ENCODE measurements around the gene METTL3.
"Not testable (repeated sequence)": the region's sequence is repeated elsewhere in the genome, so short reads cannot be mapped to it uniquely, and the experiment has no call there.

Gene METTL3

DNA sequence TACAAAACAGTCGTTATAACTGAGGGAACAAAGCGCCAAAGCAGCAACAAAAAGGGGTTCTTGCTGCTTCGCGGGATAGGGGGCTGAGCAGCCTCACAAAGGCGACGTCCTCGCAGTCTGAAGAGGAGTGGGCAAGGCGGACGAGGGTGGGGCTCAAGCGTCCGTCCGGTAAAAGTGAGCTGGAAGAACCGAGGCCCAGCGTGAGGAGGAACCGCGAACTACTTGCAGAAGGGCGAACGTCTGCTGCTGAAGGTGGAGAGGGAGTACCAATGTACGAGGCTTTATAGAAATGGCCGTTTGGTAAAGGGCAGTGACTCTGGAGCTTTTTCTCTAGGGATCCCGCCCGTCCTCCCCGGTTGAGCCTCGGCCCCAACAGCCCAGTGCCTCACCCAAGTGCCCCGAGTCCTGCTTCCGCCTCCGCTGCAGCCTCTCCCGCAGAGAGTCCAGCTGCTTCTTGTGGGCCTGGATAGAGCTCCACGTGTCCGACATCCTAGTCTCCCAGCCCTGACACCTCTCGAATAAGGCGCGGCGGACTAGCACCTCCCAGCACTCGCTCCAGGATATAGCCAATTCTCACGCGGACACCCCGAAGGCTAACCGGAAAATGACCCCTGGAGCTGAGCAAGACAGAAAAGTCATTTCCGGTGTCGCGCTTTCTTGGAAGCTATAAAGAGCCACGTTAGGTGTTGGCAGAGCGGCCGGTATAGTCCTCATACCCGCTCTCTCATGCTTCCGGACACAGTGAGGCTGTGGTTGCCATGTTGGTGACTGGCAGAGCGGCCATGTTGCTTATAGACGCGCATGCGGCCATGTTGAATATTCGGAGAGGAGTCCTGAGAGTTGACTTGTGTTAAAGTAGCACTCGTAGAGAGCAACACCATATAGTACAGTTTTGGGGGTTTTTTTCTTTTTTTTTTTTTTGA, at the start of gene METTL3:
Gene METTL3, minus strand, starts transcription at position 606 of the 923 bp plus-strand sequence. Its CDS starts 117 bp downstream, at position 489.
- DNase-seq: peak; percentile 89

DNA sequence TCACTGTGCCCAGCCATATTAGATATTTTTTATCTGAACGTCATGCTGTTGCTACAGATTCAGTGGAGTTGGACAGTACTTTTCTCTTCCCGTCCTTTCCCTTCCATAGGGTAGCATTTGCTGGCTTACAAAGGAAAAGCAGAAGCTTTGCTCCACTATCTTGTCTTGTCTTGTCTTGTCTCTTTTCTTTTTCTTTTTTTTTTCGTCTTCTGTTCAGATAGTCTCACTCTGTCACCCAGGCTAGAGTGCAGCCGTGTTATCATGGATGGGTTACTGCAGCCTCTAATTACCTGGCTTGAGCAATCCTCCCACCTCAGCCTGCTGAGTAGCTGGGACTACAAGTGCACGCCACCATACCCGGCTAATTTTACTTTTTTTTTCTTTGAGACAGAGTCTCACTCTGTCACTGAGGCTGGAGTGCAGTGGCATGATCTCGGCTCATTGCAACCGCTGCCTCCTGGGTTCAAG, 47.6 kb upstream of the METTL3 start:
- DNase-seq: no peak

DNA sequence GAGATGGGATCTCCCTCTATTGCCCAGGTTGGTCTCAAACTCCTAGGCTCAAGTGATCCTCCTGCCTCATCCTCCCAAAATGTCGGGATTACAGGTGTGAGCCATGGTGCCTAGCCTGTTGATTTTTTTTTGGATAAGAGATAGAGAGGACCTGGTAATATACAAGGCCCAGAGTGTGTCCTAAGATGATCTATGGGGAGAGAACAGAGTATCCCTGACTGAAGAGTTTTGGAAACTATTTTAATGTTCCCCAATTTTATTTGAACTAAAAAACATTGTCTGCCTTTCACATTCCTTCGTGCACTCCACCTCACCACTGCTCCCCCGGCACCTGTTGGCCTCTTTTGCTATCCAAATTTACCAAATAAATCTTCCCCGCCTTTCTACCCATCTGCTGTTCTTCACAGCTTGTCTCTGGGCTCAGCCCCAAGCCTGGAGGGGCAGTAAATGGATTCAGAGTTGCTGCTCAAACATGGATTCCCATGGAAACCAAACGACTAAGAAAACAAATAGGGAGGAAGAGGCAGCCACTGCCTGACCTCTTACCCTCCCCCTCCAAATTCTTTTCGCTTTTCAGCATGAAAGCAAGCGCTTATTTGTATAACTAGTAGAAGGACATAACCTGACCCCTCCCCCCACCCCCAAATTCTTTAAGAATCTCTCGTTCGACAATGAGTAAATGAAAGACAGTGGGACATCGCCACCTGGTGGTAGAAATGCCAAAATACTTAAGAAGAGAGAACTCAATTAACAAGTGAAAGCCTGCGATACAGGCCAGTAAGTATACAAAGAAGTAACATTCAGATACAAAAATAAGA, 46.2 kb upstream of the METTL3 start:
- DNase-seq: peak; percentile 45

DNA sequence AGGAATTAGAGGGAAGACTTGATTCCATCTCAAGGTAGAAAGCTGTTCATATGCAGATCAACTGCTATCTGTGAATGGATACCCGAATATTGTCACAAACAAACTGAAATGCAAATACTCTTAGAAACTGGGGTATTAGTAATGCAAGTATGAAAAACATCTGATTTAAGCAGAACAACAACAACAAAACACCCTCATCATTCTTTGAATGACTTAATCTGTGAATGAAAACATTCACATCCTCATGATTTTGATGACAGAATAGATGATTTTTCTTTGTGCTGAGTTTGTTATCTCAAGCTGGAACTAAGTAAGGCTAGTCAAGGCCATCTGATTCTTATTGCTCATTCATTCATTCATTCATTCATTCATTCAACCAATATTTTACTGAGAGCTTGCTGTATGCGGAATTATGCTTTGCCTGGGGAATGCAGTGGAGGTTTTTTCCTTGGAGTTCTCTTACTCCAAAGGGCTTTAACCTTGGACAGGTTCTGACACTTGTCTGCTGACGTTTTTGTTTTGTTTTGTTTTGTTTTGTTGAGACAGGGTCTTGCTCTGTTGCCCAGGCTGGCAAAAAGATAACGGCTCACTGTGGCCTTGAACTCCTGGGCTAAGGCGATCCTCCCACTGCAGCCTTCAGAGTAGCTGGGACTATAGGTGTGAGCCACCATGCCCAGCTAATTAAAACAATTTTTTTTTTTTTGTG, 45.4 kb upstream of the METTL3 start:
- DNase-seq: no peak

DNA sequence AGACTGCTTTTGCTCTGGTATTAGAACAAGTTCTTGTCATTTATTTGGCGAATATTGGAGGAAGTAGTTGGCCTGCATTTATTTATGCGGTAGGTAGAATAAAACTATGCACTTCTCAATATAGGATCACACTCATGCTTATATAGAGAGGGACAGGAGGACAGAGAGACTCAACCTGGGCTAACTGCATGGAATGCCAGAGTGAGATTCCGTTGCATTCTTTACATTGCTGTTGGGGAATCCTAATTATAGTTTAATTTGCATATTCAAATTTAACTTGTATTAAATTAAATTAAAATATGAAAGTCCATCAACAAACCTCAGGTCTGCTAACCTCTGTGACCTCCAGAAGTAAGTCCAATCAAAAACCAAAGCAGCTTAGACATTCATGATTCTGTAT, 42.1 kb upstream of the METTL3 start:
- DNase-seq: no peak

DNA sequence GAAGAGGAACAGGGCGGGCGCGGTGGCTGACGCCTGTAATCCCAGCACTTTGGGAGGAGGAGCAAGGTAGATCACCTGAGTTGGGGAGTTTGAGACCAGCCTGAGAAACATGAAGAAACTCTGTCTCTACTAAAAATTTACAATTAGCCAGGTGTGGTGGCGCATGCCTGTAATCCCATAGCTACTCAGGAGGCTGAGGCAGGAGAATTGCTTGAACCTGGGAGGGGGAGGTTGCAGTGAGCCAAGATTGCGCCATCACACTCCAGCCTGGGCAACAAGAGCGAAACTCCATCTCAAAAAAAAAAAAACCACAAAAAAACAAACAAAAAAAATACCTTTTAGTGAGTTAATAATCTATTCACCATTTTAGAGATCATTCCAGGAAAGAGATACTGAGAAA, 33.4 kb upstream of the METTL3 start:
- not testable (repeated sequence) for DNase-seq

DNA sequence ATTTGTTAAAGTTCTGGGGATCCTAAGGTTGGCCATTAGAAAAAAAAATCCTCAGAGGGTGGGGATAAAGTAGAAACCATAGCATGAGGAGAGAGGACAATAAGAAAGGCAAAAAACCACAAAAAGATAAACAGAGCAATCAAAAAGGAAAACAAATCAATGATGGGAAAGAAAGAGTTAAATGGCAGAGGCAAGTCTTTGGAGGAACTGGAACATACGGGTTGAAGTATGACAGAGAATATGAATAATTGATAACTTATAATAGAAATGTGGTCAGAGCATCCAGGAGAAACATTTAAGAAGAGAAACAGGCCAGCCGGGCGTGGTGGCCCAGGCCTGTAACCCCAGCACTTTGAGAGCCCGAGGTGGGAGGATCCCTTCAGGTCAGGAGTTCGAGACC, 32.8 kb upstream of the METTL3 start:
- no peak for DNase-seq

DNA sequence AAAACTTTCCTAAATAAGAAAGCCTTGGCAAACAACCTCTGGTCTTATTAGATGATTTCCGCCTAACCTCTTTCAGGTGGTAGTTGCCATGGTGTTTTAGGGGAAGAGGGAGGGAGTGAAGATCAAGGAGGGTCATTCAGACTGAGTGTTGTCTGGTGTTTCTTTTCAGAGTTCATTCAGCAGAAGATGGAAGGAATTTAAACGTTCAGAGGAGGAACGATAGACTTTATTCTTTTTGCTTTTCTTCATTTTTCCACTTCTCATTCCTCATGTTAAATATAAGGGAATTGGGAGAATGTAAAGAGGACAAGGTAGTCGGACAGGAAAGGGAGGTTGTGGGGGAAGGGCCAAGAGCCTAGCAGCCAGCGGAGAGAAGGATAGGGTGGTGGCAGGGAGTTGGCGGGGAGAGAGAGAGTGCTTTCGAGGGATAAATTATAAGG, 32.4 kb upstream of the METTL3 start:
- no peak for DNase-seq

DNA sequence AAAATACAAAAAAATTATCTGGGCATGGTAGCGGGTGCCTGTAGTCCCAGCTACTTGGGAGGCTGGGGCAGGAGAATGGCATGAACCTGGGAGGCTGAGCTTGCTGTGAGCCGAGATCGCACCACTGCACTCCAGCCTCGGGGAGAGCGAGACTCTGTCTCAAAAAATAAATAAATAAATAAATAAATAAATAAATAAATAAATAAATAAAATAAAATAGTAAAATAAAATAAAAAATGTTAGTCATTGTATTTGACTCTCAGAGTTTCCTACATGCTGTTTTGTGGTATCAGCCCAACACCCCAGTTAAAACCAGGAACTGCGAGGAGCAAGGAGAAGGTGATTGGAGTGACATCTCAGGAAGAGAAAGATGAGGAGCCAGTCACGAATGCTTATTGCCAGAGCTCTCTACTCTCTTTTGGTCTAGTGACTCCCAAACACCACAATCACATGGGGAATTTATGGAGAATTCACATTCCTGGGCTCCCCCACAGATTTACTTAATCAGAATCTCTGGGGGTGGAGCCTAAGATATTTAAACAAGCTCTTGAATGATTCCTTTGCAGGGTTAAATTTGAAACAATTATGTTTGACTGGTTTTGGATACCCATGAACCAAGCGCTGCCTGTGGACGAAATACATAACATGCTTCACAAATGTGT, 30.4 kb upstream of the METTL3 start:
- DNase-seq: no peak

DNA sequence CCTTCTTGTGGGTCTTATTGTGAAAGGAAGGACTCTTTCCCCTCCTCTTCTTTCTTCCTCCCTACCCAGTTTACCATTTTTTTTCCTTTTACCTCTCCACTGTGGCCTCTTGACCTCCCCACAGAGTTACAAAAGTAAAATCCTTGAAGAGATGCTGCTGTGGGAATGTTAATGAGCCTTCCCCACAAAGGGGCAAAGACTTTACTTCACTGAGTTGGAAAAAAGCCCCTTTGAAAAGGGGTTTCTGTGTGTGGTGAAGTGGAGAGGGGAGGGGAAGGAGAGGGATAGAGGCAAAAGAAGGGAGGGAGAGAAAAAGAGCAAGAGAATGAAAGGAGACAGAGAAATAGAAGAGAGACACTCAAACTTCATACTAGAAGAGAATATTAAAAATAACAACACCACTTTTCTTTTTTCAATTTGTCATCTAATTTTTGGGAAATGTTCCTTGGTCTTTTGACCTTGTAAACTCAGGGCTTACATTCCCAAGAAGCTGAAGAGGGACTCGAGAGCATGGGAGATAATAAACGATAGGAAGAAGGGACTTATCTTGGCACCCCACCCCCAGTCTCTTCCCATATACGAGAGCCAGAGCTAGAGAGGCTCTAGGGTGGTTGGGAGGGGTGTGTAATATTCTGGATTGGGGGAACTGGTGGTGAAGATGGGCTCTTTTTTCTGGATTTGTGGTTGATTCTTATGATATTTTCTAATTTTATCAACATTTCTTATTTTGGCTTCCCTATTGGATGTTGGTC, 28.2 kb upstream of the METTL3 start:
- DNase-seq: no peak

DNA sequence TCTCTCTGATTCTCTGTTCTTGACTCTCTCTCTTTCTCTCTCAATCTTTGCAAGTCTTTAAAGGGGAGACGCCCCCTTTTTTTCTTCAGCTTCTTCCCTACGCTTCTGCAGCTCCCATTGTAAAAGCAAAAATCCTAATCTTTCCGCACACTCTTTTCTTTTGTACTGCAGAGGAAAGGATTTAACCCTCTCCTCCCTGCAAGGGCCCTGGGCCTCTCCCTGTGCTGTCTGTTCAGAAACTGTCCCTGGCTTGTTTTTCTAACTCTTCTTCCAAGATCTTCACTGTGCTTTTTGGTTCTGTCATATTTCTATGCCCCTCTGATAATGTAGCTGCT, 25.9 kb upstream of the METTL3 start:
- no peak for DNase-seq

DNA sequence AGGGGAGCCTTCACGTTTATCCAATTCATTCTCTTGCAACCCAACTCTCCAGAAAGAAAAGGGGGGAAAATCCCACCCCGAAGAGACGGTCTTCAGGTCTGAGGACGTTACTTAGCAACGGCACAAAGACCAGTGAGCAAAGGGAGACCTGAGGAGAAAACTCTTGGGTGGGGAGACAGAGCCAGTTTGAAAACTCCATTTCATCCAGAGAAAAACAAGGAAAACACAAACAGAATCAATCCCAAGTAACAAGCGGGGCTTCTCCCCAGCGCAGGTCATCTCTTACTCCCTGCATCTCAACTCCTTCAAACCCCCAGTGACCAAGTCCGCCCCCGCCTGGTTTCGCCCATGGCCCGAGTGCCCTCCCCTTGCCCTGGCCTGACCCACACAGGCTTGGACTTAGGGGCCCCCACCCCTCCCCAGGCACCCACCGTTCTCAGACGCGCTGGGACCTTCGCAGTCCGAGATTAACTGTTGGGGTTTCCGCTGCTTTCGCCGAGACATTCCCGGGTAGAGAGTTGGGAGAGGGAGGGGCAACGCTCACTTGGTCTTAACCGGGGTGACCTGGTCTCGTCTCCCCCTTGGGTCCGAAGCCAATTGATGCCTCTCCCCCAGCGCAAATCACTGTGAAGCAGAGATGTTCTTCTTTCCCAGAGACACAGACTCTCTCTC, 25.4 kb upstream of the METTL3 start:
- no peak for DNase-seq

DNA sequence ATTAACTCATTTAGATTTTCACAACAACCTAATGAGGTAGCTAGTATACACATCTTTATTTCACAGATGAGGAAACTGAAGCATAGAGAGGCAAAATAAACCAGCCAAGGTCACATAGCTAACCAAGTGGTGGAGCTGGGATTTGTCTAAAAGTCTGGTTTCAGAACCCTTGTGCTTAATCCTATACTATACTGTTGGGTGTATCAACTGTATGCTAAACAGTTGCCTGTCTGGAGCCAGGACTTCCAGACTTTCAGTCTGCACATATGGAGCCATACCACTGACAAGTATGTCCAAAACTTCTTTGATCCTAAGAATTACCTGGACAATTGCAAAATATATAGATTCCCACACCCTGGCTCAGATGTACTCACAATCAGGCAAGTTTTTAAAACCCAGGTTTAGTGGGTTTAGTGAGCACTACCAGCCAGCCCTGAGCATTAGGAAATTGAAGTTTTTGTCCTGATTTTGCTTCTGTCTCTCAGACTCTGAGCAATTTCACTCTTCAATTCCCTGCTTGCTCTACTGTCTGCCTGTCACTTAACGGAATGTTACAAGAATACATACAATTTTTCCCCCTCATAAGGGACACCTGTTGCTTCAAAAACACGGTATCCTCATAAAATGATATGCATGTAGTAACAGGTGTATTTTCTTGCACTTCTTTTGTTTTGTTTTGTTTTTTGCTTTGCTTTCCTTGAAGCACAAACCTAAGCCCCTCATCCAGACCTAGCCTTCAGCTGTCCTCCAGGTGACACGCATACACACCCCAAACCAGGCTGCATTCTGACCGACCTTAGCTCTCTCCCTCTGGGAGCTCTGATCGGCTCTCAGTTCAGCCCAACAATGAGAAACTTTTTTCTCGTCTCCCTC, 24.6 kb upstream of the METTL3 start:
- no peak for DNase-seq

DNA sequence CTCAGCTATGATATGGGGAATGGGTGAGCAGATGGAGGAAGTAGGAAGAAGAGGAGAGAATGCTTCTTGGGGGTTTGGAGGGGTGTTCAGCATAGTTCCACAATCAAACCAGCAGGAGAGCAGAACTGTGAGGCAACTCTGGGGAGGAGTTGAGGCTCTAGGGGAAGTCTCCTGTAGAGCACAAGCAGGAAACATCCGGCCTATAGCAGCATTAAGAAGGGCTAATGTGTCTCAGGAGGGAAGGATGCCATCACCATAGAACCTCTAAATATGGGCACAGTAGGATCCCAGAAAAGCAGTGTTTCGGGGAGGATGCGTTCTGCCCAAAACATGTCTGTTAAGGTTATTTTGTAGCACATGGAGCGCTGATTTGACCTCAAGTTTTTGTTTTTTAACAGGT, 23.4 kb upstream of the METTL3 start:
- DNase-seq: no peak

DNA sequence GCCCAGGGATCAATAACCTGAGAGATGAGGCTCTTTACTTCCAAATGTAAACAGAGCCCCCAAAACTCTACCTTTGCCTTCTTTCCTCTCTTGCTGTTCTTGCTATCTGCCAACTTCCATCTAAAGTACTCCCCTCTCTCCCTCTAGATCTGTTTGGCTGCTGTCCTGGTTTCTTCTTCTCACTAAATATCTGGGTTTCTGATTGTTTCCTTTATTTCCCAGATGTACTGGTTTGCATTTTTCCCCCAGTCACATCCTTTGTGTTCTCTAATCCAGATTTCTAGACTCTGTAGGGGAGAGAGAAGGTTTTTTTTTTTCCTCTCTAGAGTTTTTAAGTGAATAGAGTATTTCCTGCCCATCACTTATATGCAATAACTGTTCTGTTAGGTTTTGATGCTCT, 22.2 kb upstream of the METTL3 start:
- DNase-seq: no peak

DNA sequence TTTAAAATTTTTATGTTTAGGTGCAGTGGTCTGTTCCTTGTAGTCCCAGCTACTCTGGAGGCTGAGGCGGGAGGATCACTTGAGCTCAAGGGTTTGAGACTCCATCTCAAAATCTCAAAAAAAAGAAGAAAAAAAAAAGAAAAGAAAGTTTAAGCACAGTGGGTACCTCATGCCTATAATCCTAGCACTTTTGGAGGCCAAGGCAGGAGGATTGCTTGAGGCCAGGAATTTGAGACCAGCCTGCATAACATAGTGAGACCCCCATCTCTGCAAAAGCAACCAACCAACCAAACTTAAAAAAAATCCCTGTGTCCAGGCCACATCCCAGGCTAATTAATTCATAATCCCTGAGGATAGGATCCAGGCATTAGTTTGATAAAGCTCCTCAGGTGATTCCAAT, 18.4 kb upstream of the METTL3 start:
- no peak for DNase-seq

DNA sequence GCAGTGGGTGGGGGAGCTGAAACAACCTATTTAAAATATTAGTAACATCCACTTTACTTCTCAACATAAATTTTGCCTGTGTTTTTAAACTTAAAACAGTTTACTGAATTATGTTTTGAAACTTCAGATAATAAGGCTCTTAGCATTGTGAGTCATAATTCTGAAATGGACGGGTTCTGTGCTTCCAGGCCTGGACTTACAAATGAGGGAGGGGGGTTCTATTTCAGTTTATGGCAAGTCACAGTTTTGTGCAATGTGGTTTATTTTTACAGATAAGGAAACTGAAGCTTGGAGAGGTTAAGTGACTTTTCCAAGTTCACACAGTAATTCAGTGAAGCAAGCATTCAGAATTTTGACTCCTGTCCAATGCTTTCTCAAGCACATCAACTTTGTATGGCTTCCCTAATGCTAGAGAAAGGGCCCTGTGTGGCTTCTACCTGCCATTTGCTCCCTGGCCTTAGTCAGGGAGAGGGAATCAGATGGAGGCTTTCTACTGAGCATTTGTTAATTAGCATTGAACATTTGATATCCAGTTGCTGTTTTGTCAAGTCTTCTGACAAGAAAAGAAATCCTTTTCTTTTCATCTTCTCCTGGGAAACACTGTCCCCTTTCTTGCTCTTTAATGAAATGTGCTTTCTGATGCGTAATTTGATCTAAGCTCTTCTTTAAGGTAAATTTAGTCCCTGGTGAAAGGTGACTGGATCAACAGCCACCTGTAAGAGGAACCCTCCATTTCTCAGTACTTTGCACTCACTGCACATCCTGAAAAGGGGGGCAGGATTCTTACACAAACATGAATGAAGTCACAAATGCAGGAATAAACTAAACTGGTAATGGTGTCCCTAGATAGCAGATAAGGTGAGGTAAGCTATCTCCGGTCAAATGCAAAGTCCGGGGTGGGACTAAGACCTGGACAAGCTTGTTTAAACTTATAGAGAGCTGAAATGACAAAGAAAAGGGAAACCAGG, 17.5 kb upstream of the METTL3 start:
- DNase-seq: no peak

DNA sequence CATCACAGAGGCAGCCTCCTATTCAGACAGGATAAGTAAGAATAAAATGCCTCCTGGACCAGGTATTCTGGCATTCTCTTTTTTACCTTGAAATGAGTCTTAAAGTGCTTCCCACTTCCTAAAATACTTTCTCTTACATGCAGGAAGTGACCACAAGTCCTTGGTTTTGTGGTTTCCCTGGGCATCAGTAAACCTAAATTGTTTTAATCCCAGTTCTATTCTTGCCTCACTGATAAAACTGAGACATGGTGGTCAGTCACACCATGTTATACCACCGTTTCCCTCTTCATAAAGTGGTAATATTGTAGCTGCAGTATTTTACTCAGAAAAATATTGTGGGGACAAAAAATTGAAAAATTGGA, 16.2 kb upstream of the METTL3 start:
- DNase-seq: no peak

DNA sequence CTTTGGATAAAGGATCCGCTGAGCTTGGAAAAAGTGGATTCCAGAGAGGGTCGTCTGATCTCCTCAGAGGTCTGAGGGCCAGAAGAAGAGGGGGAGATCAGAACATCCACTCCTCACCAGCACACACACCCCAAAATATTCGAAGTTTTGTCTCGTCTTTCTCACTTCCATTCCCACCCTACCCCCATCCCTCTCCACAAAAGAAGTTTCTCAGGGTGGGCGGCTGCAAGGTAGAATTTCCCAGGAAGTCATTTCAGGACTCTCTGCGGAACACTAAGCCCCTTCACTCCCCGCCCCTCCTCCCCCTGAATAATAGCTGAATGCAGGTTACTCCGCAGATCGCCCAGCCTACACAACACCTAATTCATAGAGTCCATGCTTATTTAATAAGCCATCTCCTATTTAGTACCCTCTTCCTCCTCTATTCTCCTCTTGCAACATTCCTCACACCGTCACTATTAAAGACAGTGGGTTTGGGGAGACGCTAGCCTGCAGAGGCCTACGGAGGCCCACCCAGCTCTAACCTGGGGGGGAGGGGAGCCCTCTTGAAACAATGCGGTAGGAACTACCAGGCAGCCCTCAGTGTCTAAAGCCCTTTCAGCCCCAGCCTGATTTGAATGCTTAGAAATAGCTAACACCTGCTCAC, 15.7 kb upstream of the METTL3 start:
- no peak for DNase-seq

Data from NCI-H1048 (cell line).